Motor neuron (in vitro differentiated cells): Measurements from ENCODE around the gene NDRG4. TPM values are rescaled to one million over a fixed set of nuclear protein-coding genes. Genes with fewer than 3 reads are reported as not detected.
A peak's percentile ranks its signal among the peaks of the same experiment; 100 is the strongest.
"Not testable (repeated sequence)": the region's sequence is repeated elsewhere in the genome, so short reads cannot be mapped to it uniquely, and the experiment has no call there.

Source experiments
- ATAC-seq, 8 experiments: fragments of 200-7000 bp; cut with Tn5 transposase; replicated peaks in 6 of 8; 2 replicates each; pipeline ENCODE4 v1.8.0; 2021; ENCODE audit warnings: mild to moderate bottlenecking in 8 of 8, moderate library complexity in 8 of 8
- H3K27ac ChIP-seq, 2 donors: fragments of 250-450 bp; sonication (Bioruptor Pico); 2 replicates each; pipeline ENCODE4 v1.9.0; 2021; ENCODE audit warnings: antibody characterized with exemption in 2 of 2, mild to moderate bottlenecking in 2 of 2, moderate library complexity in 1 of 2
- H3K4me1 ChIP-seq, 2 donors: fragments of 250-450 bp; sonication (Bioruptor Pico); replicated peaks in 1 of 2; 2 replicates each; pipeline ENCODE4 v1.6.1; 2021; ENCODE audit warnings: antibody characterized with exemption in 2 of 2, mild to moderate bottlenecking in 2 of 2, moderate library complexity in 1 of 2
- H3K4me3 ChIP-seq, 5 donors: fragments of 250-450 bp; sonication (Bioruptor Pico); 2 replicates each; pipeline ENCODE4 v1.9.0; 2021; ENCODE audit warnings: antibody characterized with exemption in 5 of 5, mild to moderate bottlenecking in 5 of 5, moderate library complexity in 4 of 5
- WGBS, 10 experiments: fragments of 450-650 bp; shearing (Covaris generic); methylation state at CpG; one replicate each; pipeline ENCODE4 v1.0.0; 2022; 5-methylcytosine and 5-hydroxymethylcytosine counted together
- in situ Hi-C, 9 experiments: fragments of 400-800 bp; cut with MboI; loops; one replicate each; pipeline ENCODE4 v1.15.0; 2021; ENCODE audit warnings: low sequenced_read_pairs in 9 of 9, low pct_unique_long_range_greater_than_20kb in 2 of 9; ENCODE audit not compliant: unreplicated experiment in 9 of 9
- total RNA-seq, 8 experiments: library from RNA; unstranded; fragments of 300-600 nt; gene quantifications; 2 replicates each; pipeline versions ENCODE4 v1.2.3 to v1.2.4, GENCODE V29; 2022

The NDRG4 gene
- total RNA-seq, 8 experiments from 2014 or later = 8.4 to 258 (median 140) TPM

- H3K27ac ChIP-seq = no peak overlapping the region
- no peak for ATAC-seq
- in situ Hi-C loops = loop anchor here in 5 of 9 experiments (10.0 to 25.0 kb wide), 2 partner anchors 153 to 155 kb away; no protein-coding TSS in a partner anchor
- WGBS, 10 experiments = 100% methylated on average over 1 of the region's 4 CpGs; no CpG with 5 or more reads in 9 of the 10 experiments
- peaks cover 33 to 37% of the 10 kb centered on the region in 2 donors for H3K4me1 ChIP-seq
- H3K4me3 ChIP-seq = no peak overlapping the region
Observed at GRCh38 chr16:58490065-58490464, 9.9 kb upstream of the NDRG4 start.

- not testable (repeated sequence) for H3K4me3 ChIP-seq, ATAC-seq, H3K27ac ChIP-seq
- peaks cover 35% of the 10 kb centered on the region in 2 donors for H3K4me1 ChIP-seq
- in situ Hi-C loops = loop anchor here in 5 of 9 experiments (10.0 to 25.0 kb wide), 2 partner anchors 153 to 156 kb away; no protein-coding TSS in a partner anchor
- 79 to 93% (median 90%) methylated on average over 1 to 8 of the region's 8 CpGs; no CpG with 5 or more reads in 5 of the 10 experiments for WGBS, 10 experiments
Observed at GRCh38 chr16:58490539-58490938, 9.4 kb upstream of the NDRG4 start.

- Histone ChIP-seq H3K4me1 (peaks cover 47% of the 10 kb centered on the region in 2 donors), H3K4me3 (no peak overlapping the region), H3K27ac (peak overlapping the region in 1 of 2 donors; percentile 34)
- in situ Hi-C loops = loop anchor here in 5 of 9 experiments (10.0 to 25.0 kb wide), 2 partner anchors 155 to 157 kb away; no protein-coding TSS in a partner anchor
- no peak for ATAC-seq
- 83 to 100% (median 100%) methylated on average over 1 of the region's 4 CpGs; no CpG with 5 or more reads in 7 of the 10 experiments for WGBS, 10 experiments
Observed at GRCh38 chr16:58492066-58492465, 7.9 kb upstream of the NDRG4 start.

- ATAC-seq = peak in 5 of 8 experiments; percentile 1 to 17 (median 10)
- no peak overlapping the region for H3K4me3 ChIP-seq
- peak overlapping the region in 1 of 2 donors; percentile 34 for H3K27ac ChIP-seq
- 0 to 67% (median 38%) methylated on average over 1 to 3 of the region's 5 CpGs; no CpG with 5 or more reads in 6 of the 10 experiments for WGBS, 10 experiments
- in situ Hi-C loops = loop anchor here in 5 of 9 experiments (10.0 to 25.0 kb wide), 2 partner anchors 155 to 158 kb away; no protein-coding TSS in a partner anchor
- H3K4me1 ChIP-seq = peaks cover 50 to 54% of the 10 kb centered on the region in 2 donors
Observed at GRCh38 chr16:58492735-58493134, 7.2 kb upstream of the NDRG4 start.

GRCh38 chr16:58493756-58494431 is 6.0 kb upstream of the NDRG4 start:
- H3K4me3 ChIP-seq = no peak overlapping the region
- in situ Hi-C loops = loop anchor here in 5 of 9 experiments (10.0 to 25.0 kb wide), 2 partner anchors 157 to 159 kb away; no protein-coding TSS in a partner anchor
- no peak for ATAC-seq
- peak overlapping the region; percentile 95 to 98 for H3K27ac ChIP-seq
- peaks cover 51 to 55% of the 10 kb centered on the region in 2 donors for H3K4me1 ChIP-seq
- WGBS, 10 experiments = 0 to 80% (median 0%) methylated on average over 1 to 8 of the region's 20 CpGs; no CpG with 5 or more reads in 7 of the 10 experiments

GRCh38 chr16:58494981-58495520 is 4.9 kb upstream of the NDRG4 start:
- Histone ChIP-seq H3K4me1 (peaks cover 58 to 63% of the 10 kb centered on the region in 2 donors), H3K27ac (peak overlapping the region; percentile 95 to 98), H3K4me3 (peak overlapping the region; percentile 9 to 30 (median 13))
- in situ Hi-C loops = loop anchor here in 5 of 9 experiments (10.0 to 25.0 kb wide), 2 partner anchors 158 to 160 kb away; no protein-coding TSS in a partner anchor
- WGBS, 10 experiments = 0 to 9% (median 0%) methylated on average over 3 to 8 of the region's 8 CpGs; no CpG with 5 or more reads in 6 of the 10 experiments
- peak; percentile 57 to 85 (median 63) for ATAC-seq

- in situ Hi-C loops = loop anchor here in 5 of 9 experiments (10.0 to 25.0 kb wide), 2 partner anchors 158 to 161 kb away; no protein-coding TSS in a partner anchor
- H3K27ac ChIP-seq = peak overlapping the region; percentile 95 to 98
- H3K4me3 ChIP-seq = peak overlapping the region; percentile 9 to 30 (median 13)
- peaks cover 58 to 63% of the 10 kb centered on the region in 2 donors for H3K4me1 ChIP-seq
- peak in 5 of 8 experiments; percentile 13 to 43 (median 33) for ATAC-seq
- WGBS, 10 experiments = 6 to 100% (median 42%) methylated on average over 2 to 13 of the region's 24 CpGs; no CpG with 5 or more reads in 1 of the 10 experiments
Observed at GRCh38 chr16:58495521-58496331, 4.2 kb upstream of the NDRG4 start.

GRCh38 chr16:58497468-58497867 is 2.5 kb upstream of the NDRG4 start:
- peaks cover 62 to 64% of the 10 kb centered on the region in 2 donors for H3K4me1 ChIP-seq
- in situ Hi-C loops = loop anchor here in 5 of 9 experiments (10.0 to 25.0 kb wide), 2 partner anchors 160 to 163 kb away; no protein-coding TSS in a partner anchor

GRCh38 chr16:58497935-58498334 is 2.0 kb upstream of the NDRG4 start:
- in situ Hi-C loops = loop anchor here in 5 of 9 experiments (10.0 to 25.0 kb wide), 2 partner anchors 161 to 163 kb away; no protein-coding TSS in a partner anchor
- no peak for ATAC-seq
- Histone ChIP-seq H3K4me1 (peaks cover 59% of the 10 kb centered on the region in 2 donors), H3K27ac (peak overlapping the region in 1 of 2 donors; percentile 95), H3K4me3 (no peak overlapping the region)
- WGBS, 10 experiments = 50 to 100% methylated on average over 2 of the region's 5 CpGs; no CpG with 5 or more reads in 8 of the 10 experiments

More at GRCh38 chr16:58497468-58497867, 2.5 kb upstream of the NDRG4 start:
- Histone ChIP-seq H3K4me3 (no peak overlapping the region), H3K27ac (peak overlapping the region in 1 of 2 donors; percentile 95)
- WGBS, 10 experiments = 40 to 100% (median 83%) methylated on average over 1 to 2 of the region's 2 CpGs; no CpG with 5 or more reads in 3 of the 10 experiments
- ATAC-seq = no peak

GRCh38 chr16:58498341-58499091 is 1.4 kb upstream of the NDRG4 start:
- Histone ChIP-seq H3K27ac (peak overlapping the region in 1 of 2 donors; percentile 95), H3K4me3 (no peak overlapping the region), H3K4me1 (peaks cover 53 to 54% of the 10 kb centered on the region in 2 donors)
- ATAC-seq = no peak
- in situ Hi-C loops = loop anchor here in 5 of 9 experiments (10.0 to 25.0 kb wide), 2 partner anchors 161 to 164 kb away; no protein-coding TSS in a partner anchor
- 0 to 100% (median 82%) methylated on average over 1 to 4 of the region's 9 CpGs; no CpG with 5 or more reads in 4 of the 10 experiments for WGBS, 10 experiments

GRCh38 chr16:58499092-58499511 is 841 bp upstream of the NDRG4 start:
- H3K27ac ChIP-seq = peak overlapping the region; percentile 95 to 97
- H3K4me3 ChIP-seq = peak overlapping the region; percentile 67 to 81 (median 72)
- WGBS, 10 experiments = 70% methylated on average over 2 of the region's 10 CpGs; no CpG with 5 or more reads in 9 of the 10 experiments
- no peak for ATAC-seq
- in situ Hi-C loops = loop anchor here in 5 of 9 experiments (10.0 to 25.0 kb wide), 2 partner anchors 162 to 164 kb away; no protein-coding TSS in a partner anchor
- H3K4me1 ChIP-seq = peaks cover 47 to 50% of the 10 kb centered on the region in 2 donors
